ENCODE data around the gene LRBA.

DNA sequence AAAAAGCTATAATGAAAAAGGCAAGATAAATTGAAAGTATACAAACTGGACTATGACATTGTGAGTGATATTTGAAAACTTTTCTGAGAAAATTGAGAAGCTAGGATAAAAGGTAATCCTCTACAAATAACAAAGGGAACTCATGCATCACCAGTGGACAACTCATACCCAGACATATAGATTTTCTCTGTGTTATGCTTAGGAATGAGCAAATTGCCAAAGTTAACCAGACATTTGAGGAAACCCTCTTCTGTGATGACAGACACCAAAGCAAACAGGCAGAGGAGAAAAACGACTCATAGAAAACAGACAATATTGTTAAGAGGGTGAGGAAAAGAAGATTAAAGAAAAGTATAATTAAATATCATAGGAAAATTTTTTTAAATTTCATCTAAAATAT lies 246.6 kb downstream of the LRBA start:
- TF ChIP-seq POLR2A (IDR thresholded peaks at IDR 0.05; ENCODE audit: low read depth, low read length) (no peak), POLR2AphosphoS5 (IDR thresholded peaks at IDR 0.05; ENCODE audit: low read depth, low read length) (no peak)

Measured in GM12892 (cell line).